NCI-H2227 (cell line): ENCODE results near the gene IFFO2.

Experiments
- DNase-seq: peaks from one replicate; lab custom pipeline; 2025; ENCODE audit not compliant: unreplicated experiment; lab: John Stamatoyannopoulos, UW

IFFO2 gene

GRCh38 chr1:18856435-18856834 lies 100.0 kb downstream of the IFFO2 start:
- DNase-seq = no peak

GRCh38 chr1:18855573-18855972 lies 100.9 kb downstream of the IFFO2 start:
- DNase-seq = no peak

- DNase-seq = no peak
Observed at GRCh38 chr1:18854331-18855025, 102.0 kb downstream of the IFFO2 start.
